ENCODE results near the gene CAPN12. TPM values are rescaled to one million over a fixed set of nuclear protein-coding genes. Genes with fewer than 3 reads are reported as not detected.

The CAPN12 gene
- total and polyA plus RNA-seq, 4 donors: 3.8 to 28.7 (median 8.8) TPM

- peaks cover 0 to 49% (median 23%) of the 10 kb centered on the region in 4 donors for H3K4me1 ChIP-seq (ENCODE audit: control insufficient read depth in 4 of 4, insufficient read depth in 4 of 4, low read length in 3 of 4)
- H3K36me3 ChIP-seq (ENCODE audit: control insufficient read depth in 4 of 4, insufficient read depth in 3 of 4, low read depth in 1 of 4, low read length in 3 of 4): peaks cover 2 to 30% (median 20%) of the 10 kb centered on the region in 4 donors
- TF ChIP-seq CTCF (IDR thresholded peaks at IDR 0.05; ENCODE audit: low read depth, low read length, missing input control) (peak; percentile 72), YY1 (IDR thresholded peaks at IDR 0.05) (no peak), RXRA (IDR thresholded peaks at IDR 0.05) (peak in 1 of 2 donors; percentile 8), FOXA2 (IDR thresholded peaks at IDR 0.05) (no peak), RAD21 (IDR thresholded peaks at IDR 0.05) (peak; percentile 68 to 84)
- H3K4me3 ChIP-seq (ENCODE audit: low read depth in 1 of 3, low read length in 3 of 3): no peak overlapping the region
- no peaks in the 10 kb centered on the region for H3K27me3 ChIP-seq (ENCODE audit: control insufficient read depth in 4 of 4, insufficient read depth in 4 of 4, low read length in 3 of 4)
- DNase-seq (ENCODE audit: low spot score): peak; percentile 87
- peak overlapping the region; percentile 27 to 39 for H3K27ac ChIP-seq (ENCODE audit: low read depth in 1 of 2, low read length in 2 of 2)
- 76% methylated on average over 17 of the region's 17 CpGs for WGBS
- no peaks in the 10 kb centered on the region for H3K9me3 ChIP-seq (ENCODE audit: control insufficient read depth in 4 of 4, low read length in 3 of 4)
- H3K9ac ChIP-seq (ENCODE audit: low read depth in 1 of 2, low read length in 2 of 2): no peak overlapping the region
Measured at GRCh38 chr19:38729653-38730469, 14.4 kb downstream of the CAPN12 start.

- Histone ChIP-seq H3K36me3 (ENCODE audit: control insufficient read depth in 4 of 4, insufficient read depth in 3 of 4, low read depth in 1 of 4, low read length in 3 of 4) (peaks cover 7 to 37% (median 24%) of the 10 kb centered on the region in 4 donors), H3K4me1 (ENCODE audit: control insufficient read depth in 4 of 4, insufficient read depth in 4 of 4, low read length in 3 of 4) (peaks cover 1 to 53% (median 24%) of the 10 kb centered on the region in 4 donors)
- TF ChIP-seq TAF1 (conservative IDR thresholded peaks at IDR 0.05) (no peak), ATF3 (IDR thresholded peaks at IDR 0.05) (no peak), JUND (IDR thresholded peaks at IDR 0.05) (no peak), EGR1 (IDR thresholded peaks at IDR 0.05; ENCODE audit: low read depth in 2 of 2) (no peak), NR2F2 (IDR thresholded peaks at IDR 0.05) (no peak), GABPA (IDR thresholded peaks at IDR 0.05 in 1 of 2, conservative IDR thresholded peaks at IDR 0.05 in 1 of 2) (no peak), HNF4A (conservative IDR thresholded peaks at IDR 0.05) (no peak), CTCF (IDR thresholded peaks at IDR 0.05; ENCODE audit: low read depth, low read length, missing input control) (no peak), FOXA1 (IDR thresholded peaks at IDR 0.05) (no peak), YY1 (IDR thresholded peaks at IDR 0.05) (no peak), SP1 (IDR thresholded peaks at IDR 0.05) (no peak), FOXA2 (IDR thresholded peaks at IDR 0.05) (no peak)
- TF ChIP-seq, protein P1, sequence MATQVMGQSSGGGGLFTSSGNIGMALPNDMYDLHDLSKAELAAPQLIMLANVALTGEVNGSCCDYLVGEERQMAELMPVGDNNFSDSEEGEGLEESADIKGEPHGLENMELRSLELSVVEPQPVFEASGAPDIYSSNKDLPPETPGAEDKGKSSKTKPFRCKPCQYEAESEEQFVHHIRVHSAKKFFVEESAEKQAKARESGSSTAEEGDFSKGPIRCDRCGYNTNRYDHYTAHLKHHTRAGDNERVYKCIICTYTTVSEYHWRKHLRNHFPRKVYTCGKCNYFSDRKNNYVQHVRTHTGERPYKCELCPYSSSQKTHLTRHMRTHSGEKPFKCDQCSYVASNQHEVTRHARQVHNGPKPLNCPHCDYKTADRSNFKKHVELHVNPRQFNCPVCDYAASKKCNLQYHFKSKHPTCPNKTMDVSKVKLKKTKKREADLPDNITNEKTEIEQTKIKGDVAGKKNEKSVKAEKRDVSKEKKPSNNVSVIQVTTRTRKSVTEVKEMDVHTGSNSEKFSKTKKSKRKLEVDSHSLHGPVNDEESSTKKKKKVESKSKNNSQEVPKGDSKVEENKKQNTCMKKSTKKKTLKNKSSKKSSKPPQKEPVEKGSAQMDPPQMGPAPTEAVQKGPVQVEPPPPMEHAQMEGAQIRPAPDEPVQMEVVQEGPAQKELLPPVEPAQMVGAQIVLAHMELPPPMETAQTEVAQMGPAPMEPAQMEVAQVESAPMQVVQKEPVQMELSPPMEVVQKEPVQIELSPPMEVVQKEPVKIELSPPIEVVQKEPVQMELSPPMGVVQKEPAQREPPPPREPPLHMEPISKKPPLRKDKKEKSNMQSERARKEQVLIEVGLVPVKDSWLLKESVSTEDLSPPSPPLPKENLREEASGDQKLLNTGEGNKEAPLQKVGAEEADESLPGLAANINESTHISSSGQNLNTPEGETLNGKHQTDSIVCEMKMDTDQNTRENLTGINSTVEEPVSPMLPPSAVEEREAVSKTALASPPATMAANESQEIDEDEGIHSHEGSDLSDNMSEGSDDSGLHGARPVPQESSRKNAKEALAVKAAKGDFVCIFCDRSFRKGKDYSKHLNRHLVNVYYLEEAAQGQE (IDR thresholded peaks at IDR 0.05): no peak
Measured at GRCh38 chr19:38728752-38729541, 15.3 kb downstream of the CAPN12 start.

More at GRCh38 chr19:38728752-38729541, 15.3 kb downstream of the CAPN12 start:
- H3K27ac ChIP-seq (ENCODE audit: low read depth in 1 of 2, low read length in 2 of 2): no peak overlapping the region
- H3K9ac ChIP-seq (ENCODE audit: low read depth in 1 of 2, low read length in 2 of 2): no peak overlapping the region
- WGBS: 82% methylated on average over 37 of the region's 37 CpGs
- DNase-seq (ENCODE audit: low spot score): no peak
- H3K9me3 ChIP-seq (ENCODE audit: control insufficient read depth in 4 of 4, low read length in 3 of 4): no peaks in the 10 kb centered on the region
- no peak overlapping the region for H3K4me3 ChIP-seq (ENCODE audit: low read depth in 1 of 3, low read length in 3 of 3)
- H3K27me3 ChIP-seq (ENCODE audit: control insufficient read depth in 4 of 4, insufficient read depth in 4 of 4, low read length in 3 of 4): no peaks in the 10 kb centered on the region
